ENCODE results near the gene WDR1. TPM values are rescaled to one million over a fixed set of nuclear protein-coding genes. Genes with fewer than 3 reads are reported as not detected.

The WDR1 gene
- 547 and 590 TPM in 2 replicates for total RNA-seq
- polyA plus RNA-seq = 660 and 666 TPM in 2 replicates
- polyA plus RNA-seq (2011; cell fraction: cytosol; rRNA removed) = 591 and 614 TPM in 2 replicates
- polyA plus RNA-seq (2011; cell fraction: nucleus; rRNA removed) = 508 and 517 TPM in 2 replicates
- 427 and 456 TPM in 2 replicates for polyA plus RNA-seq (2012)
- polyA minus RNA-seq = 633 and 649 TPM in 2 replicates
- 55.7 TPM for polyA minus RNA-seq (2011; cell fraction: cytosol; rRNA and poly(A)+ RNA removed)
- 186 and 244 TPM in 2 replicates for polyA minus RNA-seq (2011; cell fraction: nucleus; rRNA and poly(A)+ RNA removed)
- Bru-seq, nascent RNA = percentile 94 among the genes with signal in this experiment
- percentile 97 among the genes with signal in this experiment for BruChase-seq, experiment 1, labeled RNA remaining after a 6-hour chase
- BruChase-seq, experiment 2, labeled RNA remaining after a 2-hour chase = percentile 95 among the genes with signal in this experiment
- long read RNA-seq, transcript WDR1-203 (15 exons, 3,142 nt) = major isoform, 716 of 887 reads
- long read RNA-seq, transcript WDR1-202 (12 exons, 2,722 nt) = minor isoform, 10 of 887 reads
- long read RNA-seq, partial matches to known transcripts = 110 of 887 reads
- long read RNA-seq, other reads (novel, unspliced or antisense) = 47 of 887 reads

GRCh38 chr4:10116569-10117358 lies at the start of gene WDR1:
WDR1 (minus strand) TSS chr4:10116799; CDS start chr4:10116666, 133 bp downstream.
- peak within 1 kb of the TSS; percentile 84 for H3K27ac ChIP-seq (ENCODE audit: insufficient read depth, low read depth, low read length)
- H3K4me1 ChIP-seq (ENCODE audit: control insufficient read depth, extremely low read depth, insufficient read depth, low read length) = peaks cover 34% of the 10 kb centered on the region
- intact Hi-C loops (cut with micrococcal nuclease) (loop anchor here (1.0 to 10.0 kb wide), 6 partner anchors 20 to 1628 kb away; partner anchors contain the start of gene ZNF518B), dilution Hi-C loops (cut with MboI; ENCODE audit: extremely low pct_ligation_motif_present, low sequenced_read_pairs) (no loop called here)
- peak within 1 kb of the TSS; percentile 90 for H3K9ac ChIP-seq (replicated peaks; ENCODE audit: extremely low read depth, insufficient read depth, low read length)
- peaks cover 45% of the 10 kb centered on the region for H3K79me2 ChIP-seq (ENCODE audit: control insufficient read depth, insufficient read depth, low read length)
- H3K36me3 ChIP-seq (ENCODE audit: control insufficient read depth in 2 of 2, extremely low read depth in 1 of 2, insufficient read depth in 2 of 2, low read length in 2 of 2) = peaks cover 16 to 21% of the 10 kb centered on the region in 2 experiments
- peak within 1 kb of the TSS; percentile 13 to 91 (median 60) for H3K4me3 ChIP-seq (replicated peaks in 1 of 3; ENCODE audit: insufficient read depth in 1 of 3, low read depth in 1 of 3, low read length in 3 of 3)
- no peak for TF ChIP-seq CTCF (IDR thresholded peaks at IDR 0.05; ENCODE audit: extremely low read depth in 1 of 2, insufficient read depth in 1 of 2, low read depth in 1 of 2, low read length in 2 of 2)
- TF ChIP-seq MAX (IDR thresholded peaks at IDR 0.05; ENCODE audit: insufficient read depth, insufficient read length) = peak; percentile 9
- TF ChIP-seq JUN (IDR thresholded peaks at IDR 0.05; ENCODE audit: borderline replicate concordance, insufficient read depth, insufficient read length, low read depth) = no peak
- TF ChIP-seq MYC (IDR thresholded peaks at IDR 0.05; ENCODE audit: low read depth, low read length) = peak; percentile 40
- no peak for TF ChIP-seq FOS (IDR thresholded peaks at IDR 0.05; ENCODE audit: borderline replicate concordance, insufficient read depth, low read length)
- TF ChIP-seq POLR2A (IDR thresholded peaks at IDR 0.05; ENCODE audit: low read depth, low read length) = peak; percentile 99
- TF ChIP-seq GATA2 (IDR thresholded peaks at IDR 0.05; ENCODE audit: insufficient read depth, insufficient read length, low read depth, low read length) = no peak
- peak; percentile 98 for TF ChIP-seq POLR2AphosphoS5 (IDR thresholded peaks at IDR 0.05; ENCODE audit: insufficient read depth, low read depth, low read length)
- TF ChIP-seq EZH2 (IDR thresholded peaks at IDR 0.05; ENCODE audit: borderline replicate concordance, low read depth, low read length, severe bottlenecking) = no peak
- H3K4me2 ChIP-seq (ENCODE audit: insufficient read depth, low read length) = peak within 1 kb of the TSS; percentile 91
- peak; percentile 95 for DNase-seq (ENCODE audit: low read depth, low spot score)
- H3K9me1 ChIP-seq (replicated peaks; ENCODE audit: control insufficient read depth, extremely low read depth, insufficient read depth, low read length) = no peaks in the 10 kb centered on the region
- no peaks in the 10 kb centered on the region for H3K27me3 ChIP-seq (ENCODE audit: control insufficient read depth in 2 of 2, insufficient read depth in 2 of 2, low read length in 2 of 2)
- peak; percentile 85 for FAIRE-seq
- no peaks in the 10 kb centered on the region for H3K9me3 ChIP-seq (replicated peaks; ENCODE audit: control insufficient read depth, insufficient read depth, low read length)
- no peak within 1 kb of the TSS for H2AFZ ChIP-seq (ENCODE audit: low read depth, low read length)
- BruUV-seq (replicated peaks) = TSS peak; percentile 93
- peaks cover 2% of the 10 kb centered on the region for H4K20me1 ChIP-seq (replicated peaks; ENCODE audit: control insufficient read depth, extremely low read depth, insufficient read depth, low read length)
- ChIA-PET CTCF (interaction anchor here (0.7 to 3.4 kb wide), 13 partner anchors 9 to 417 kb away, joined by 3 to 13 read pairs (median 4); no protein-coding TSS in a partner anchor), POLR2A (interaction anchor here (0.5 to 5.4 kb wide), 37 partner anchors 9 to 1788 kb away, joined by 3 to 110 read pairs (median 5); partner anchors contain the start of gene ZNF518B)
